NCI-H1436 (cell line): ENCODE data around the gene LEO1.
A peak's percentile ranks its signal among the peaks of the same experiment; 100 is the strongest.
"Not testable (repeated sequence)": the region's sequence is repeated elsewhere in the genome, so short reads cannot be mapped to it uniquely, and the experiment has no call there.

Source experiments
- DNase-seq: peaks from one replicate; lab custom pipeline; 2025; lab: John Stamatoyannopoulos, UW

The LEO1 gene

GRCh38 chr15:52003710-52004109 is 32.1 kb upstream of the LEO1 start:
- no peak for DNase-seq

- not testable (repeated sequence) for DNase-seq
These were observed 31.5 kb upstream of the LEO1 start for GRCh38 chr15:52003089-52003488.

- DNase-seq: no peak
These were observed 30.8 kb upstream of the LEO1 start for GRCh38 chr15:52002351-52002750.

- DNase-seq: no peak
These were observed 21.4 kb upstream of the LEO1 start for GRCh38 chr15:51992953-51993352.

GRCh38 chr15:51991141-51991540 is 19.6 kb upstream of the LEO1 start:
- no peak for DNase-seq

- no peak for DNase-seq
These were observed 11.2 kb upstream of the LEO1 start for GRCh38 chr15:51982770-51983103.

GRCh38 chr15:51982013-51982769 is 10.6 kb upstream of the LEO1 start:
- DNase-seq: peak; percentile 13

GRCh38 chr15:51973775-51974174 is 2.2 kb upstream of the LEO1 start:
- no peak for DNase-seq

GRCh38 chr15:51973220-51973619 is 1.6 kb upstream of the LEO1 start:
- no peak for DNase-seq

- no peak for DNase-seq
These were observed 575 bp downstream of the LEO1 start for GRCh38 chr15:51971032-51971374.

- no peak for DNase-seq
These were observed 1.3 kb downstream of the LEO1 start for GRCh38 chr15:51970132-51970817.

- DNase-seq: no peak
These were observed 1.9 kb downstream of the LEO1 start for GRCh38 chr15:51969728-51970127.

GRCh38 chr15:51967583-51967982 is 4.0 kb downstream of the LEO1 start:
- no peak for DNase-seq

- DNase-seq: no peak
These were observed 5.4 kb downstream of the LEO1 start for GRCh38 chr15:51966192-51966591.

GRCh38 chr15:51965691-51966090 is 5.9 kb downstream of the LEO1 start:
- DNase-seq: no peak

GRCh38 chr15:51955504-51955903 is 16.1 kb downstream of the LEO1 start:
- DNase-seq: no peak

- DNase-seq: no peak
These were observed 18.8 kb downstream of the LEO1 start for GRCh38 chr15:51952805-51953204.

- no peak for DNase-seq
These were observed 24.5 kb downstream of the LEO1 start for GRCh38 chr15:51947124-51947523.

- no peak for DNase-seq
These were observed 32.4 kb downstream of the LEO1 start for GRCh38 chr15:51939216-51939615.

- no peak for DNase-seq
These were observed 33.3 kb downstream of the LEO1 start for GRCh38 chr15:51938286-51938685.

- no peak for DNase-seq
These were observed 35.5 kb downstream of the LEO1 start for GRCh38 chr15:51936105-51936478.

GRCh38 chr15:51935466-51936104 is 36.0 kb downstream of the LEO1 start:
- DNase-seq: no peak

- DNase-seq: no peak
These were observed 39.4 kb downstream of the LEO1 start for GRCh38 chr15:51932161-51932560.

- DNase-seq: no peak
These were observed 39.9 kb downstream of the LEO1 start for GRCh38 chr15:51931638-51932037.
